H1 (cell line): ENCODE measurements around the gene RND2.

Experiments used
- CTCF ChIP-seq, 3 experiments: IDR thresholded peaks; 1 replicate in 2 of 3; 2 replicates in 1 of 3; pipeline versions ENCODE4 v1.5.1 to v1.6.1; 2011; ENCODE audit warnings: low read length in 3 of 3, mild to moderate bottlenecking in 3 of 3, inconsistent platforms in 2 of 3, low read depth in 1 of 3, moderate library complexity in 1 of 3; ENCODE audit not compliant: insufficient read depth in 1 of 3; ENCODE audit errors: control extremely low read depth in 1 of 3
- EP300 ChIP-seq, 2 experiments: IDR thresholded peaks; 1 replicate in 1 of 2; 2 replicates in 1 of 2; pipeline ENCODE4 v1.6.1; 2011 to 2012; ENCODE audit warnings: low read depth in 2 of 2, low read length in 2 of 2, mild to moderate bottlenecking in 2 of 2, borderline replicate concordance in 1 of 2, inconsistent platforms in 1 of 2, moderate library complexity in 1 of 2
- JUND ChIP-seq: IDR thresholded peaks from 2 replicates; pipeline ENCODE4 v1.6.1; 2011; ENCODE audit warnings: mild to moderate bottlenecking, improper control_type of control experiment, low read length
- POLR2A ChIP-seq, 2 experiments: IDR thresholded peaks; 1 replicate in 1 of 2; 2 replicates in 1 of 2; pipeline ENCODE4 v1.6.1; 2011; ENCODE audit warnings: low read depth in 2 of 2, low read length in 2 of 2, mild to moderate bottlenecking in 2 of 2; ENCODE audit errors: control extremely low read depth in 1 of 2
- RBBP5 ChIP-seq: IDR thresholded peaks from 2 replicates; pipeline ENCODE4 v1.7.1; 2012; ENCODE audit warnings: low read depth, mild to moderate bottlenecking, inconsistent platforms, low read length, moderate library complexity, borderline replicate concordance
- SP4 ChIP-seq: IDR thresholded peaks from 2 replicates; pipeline ENCODE4 v1.6.1; 2012; ENCODE audit warnings: low read length, inconsistent platforms
- SRF ChIP-seq: IDR thresholded peaks from 2 replicates; pipeline ENCODE4 v1.6.1; 2011; ENCODE audit warnings: mild to moderate bottlenecking, low read depth, low read length, moderate library complexity

- TF ChIP-seq EP300 (IDR thresholded peaks at IDR 0.05; ENCODE audit: borderline replicate concordance in 1 of 2, low read depth in 2 of 2, low read length in 2 of 2) (0 out of 3 replicates have a peak, but pooled peaks of 1 of the 2 experiments have one; percentile 53), RBBP5 (no peak), CTCF (IDR thresholded peaks at IDR 0.05; ENCODE audit: control extremely low read depth in 1 of 3, insufficient read depth in 1 of 3, low read depth in 1 of 3, low read length in 3 of 3) (peak; percentile 68 to 91 (median 89)), POLR2A (IDR thresholded peaks at IDR 0.05; ENCODE audit: control extremely low read depth in 1 of 2, low read depth in 2 of 2, low read length in 2 of 2) (peak in 1 of 2 experiments; percentile 40; a peak in 1 of 3 replicates), JUND (peak; percentile 91), SP4 (no peak), SRF (no peak)
Observed at GRCh38 chr17:43024407-43025289, at the start of gene RND2.
